ENCODE measurements around the gene RND3. TPM values are rescaled to one million over a fixed set of nuclear protein-coding genes. Genes with fewer than 3 reads are reported as not detected.

RND3 gene
- total and polyA plus RNA-seq, 2 donors (not counting 1 experiment from before 2014, with no cell fraction given): not detected

GRCh38 chr2:150442484-150442883 lies 45.0 kb downstream of the RND3 start:
- TF ChIP-seq EZH2 (IDR thresholded peaks at IDR 0.05; ENCODE audit: borderline replicate concordance, insufficient read depth, low read depth, low read length, poor library complexity, severe bottlenecking): no peak
- TF ChIP-seq CTCF (IDR thresholded peaks at IDR 0.05): no peak
- no peak overlapping the region for H3K27ac ChIP-seq (ENCODE audit: low read length in 2 of 2)
- no peak overlapping the region for H3K4me2 ChIP-seq (replicated peaks; ENCODE audit: low read depth, low read length, poor library complexity, severe bottlenecking)
- Mint-ChIP-seq H3K4me3 (no peak overlapping the region), H3K27me3 (no peaks in the 10 kb centered on the region), H3K4me1 (no peaks in the 10 kb centered on the region), H3K9me3 (ENCODE audit: insufficient read depth) (no peaks in the 10 kb centered on the region), H3K27ac (no peak overlapping the region)
- CTCF ChIA-PET: no interaction called here
- no peaks in the 10 kb centered on the region for H3K4me1 ChIP-seq (ENCODE audit: control insufficient read depth in 2 of 2, insufficient read depth in 2 of 2, low read length in 2 of 2)
- H3K27me3 ChIP-seq (replicated peaks in 1 of 4; ENCODE audit: control extremely low read depth in 1 of 4, control insufficient read depth in 3 of 4, insufficient read depth in 4 of 4, low read length in 3 of 4): no peaks in the 10 kb centered on the region
- H2AFZ ChIP-seq (ENCODE audit: insufficient read depth, low read depth, low read length, poor library complexity, severe bottlenecking): no peak overlapping the region
- H3K36me3 ChIP-seq (replicated peaks in 1 of 2; ENCODE audit: control extremely low read depth in 1 of 2, control insufficient read depth in 1 of 2, extremely low read depth in 1 of 2, insufficient read depth in 2 of 2, low read length in 1 of 2): no peaks in the 10 kb centered on the region
- no peaks in the 10 kb centered on the region for H3K79me2 ChIP-seq (ENCODE audit: control insufficient read depth, insufficient read depth, low read length)
- ATAC-seq (ENCODE audit: low read depth) (no peak), DNase-seq (no peak)
- intact Hi-C loops (cut with micrococcal nuclease): no loop called here
- peaks cover 0 to 2% (median 1%) of the 10 kb centered on the region in 3 donors for H3K9me3 ChIP-seq (ENCODE audit: control extremely low read depth in 1 of 3, control insufficient read depth in 2 of 3, insufficient read depth in 1 of 3, low read length in 2 of 3)
- H3K9ac ChIP-seq (ENCODE audit: low read length): no peak overlapping the region
- WGBS (ENCODE audit: insufficient coverage): no CpG with 5 or more reads among the region's 1 CpG
- no peaks in the 10 kb centered on the region for H4K20me1 ChIP-seq (ENCODE audit: control insufficient read depth, insufficient read depth, low read length, poor library complexity, severe bottlenecking)
- POLR2A ChIA-PET: no interaction called here
- H3K4me3 ChIP-seq (ENCODE audit: control extremely low read depth in 1 of 5, extremely low read depth in 1 of 5, insufficient read depth in 1 of 5, low read depth in 2 of 5, low read length in 4 of 5): no peak overlapping the region

- Histone ChIP-seq H2AFZ (ENCODE audit: insufficient read depth, low read depth, low read length, poor library complexity, severe bottlenecking) (no peak overlapping the region), H3K4me3 (ENCODE audit: control extremely low read depth in 1 of 5, extremely low read depth in 1 of 5, insufficient read depth in 1 of 5, low read depth in 2 of 5, low read length in 4 of 5) (no peak overlapping the region), H3K36me3 (replicated peaks in 1 of 2; ENCODE audit: control extremely low read depth in 1 of 2, control insufficient read depth in 1 of 2, extremely low read depth in 1 of 2, insufficient read depth in 2 of 2, low read length in 1 of 2) (no peaks in the 10 kb centered on the region), H3K4me1 (ENCODE audit: control insufficient read depth in 2 of 2, insufficient read depth in 2 of 2, low read length in 2 of 2) (no peaks in the 10 kb centered on the region), H3K79me2 (ENCODE audit: control insufficient read depth, insufficient read depth, low read length) (no peaks in the 10 kb centered on the region), H3K27ac (ENCODE audit: low read length in 2 of 2) (no peak overlapping the region), H3K27me3 (replicated peaks in 1 of 4; ENCODE audit: control extremely low read depth in 1 of 4, control insufficient read depth in 3 of 4, insufficient read depth in 4 of 4, low read length in 3 of 4) (no peaks in the 10 kb centered on the region), H4K20me1 (ENCODE audit: control insufficient read depth, insufficient read depth, low read length, poor library complexity, severe bottlenecking) (no peaks in the 10 kb centered on the region), H3K9me3 (ENCODE audit: control extremely low read depth in 1 of 3, control insufficient read depth in 2 of 3, insufficient read depth in 1 of 3, low read length in 2 of 3) (peaks cover 0 to 2% (median 1%) of the 10 kb centered on the region in 3 donors), H3K4me2 (replicated peaks; ENCODE audit: low read depth, low read length, poor library complexity, severe bottlenecking) (no peak overlapping the region), H3K9ac (ENCODE audit: low read length) (no peak overlapping the region)
- no peaks in the 10 kb centered on the region for H3K4me1 Mint-ChIP-seq
- DNase-seq (no peak), ATAC-seq (ENCODE audit: low read depth) (no peak)
- POLR2A ChIA-PET: no interaction called here
- peaks cover 5% of the 10 kb centered on the region for H3K9me3 Mint-ChIP-seq (ENCODE audit: insufficient read depth)
- H3K4me3 Mint-ChIP-seq: no peak overlapping the region
- H3K27me3 Mint-ChIP-seq: no peaks in the 10 kb centered on the region
- H3K27ac Mint-ChIP-seq: no peak overlapping the region
- TF ChIP-seq EZH2 (IDR thresholded peaks at IDR 0.05; ENCODE audit: borderline replicate concordance, insufficient read depth, low read depth, low read length, poor library complexity, severe bottlenecking) (no peak), CTCF (IDR thresholded peaks at IDR 0.05) (no peak)
- WGBS (ENCODE audit: insufficient coverage): 86% methylated on average over 2 of the region's 2 CpGs
- intact Hi-C loops (cut with micrococcal nuclease): no loop called here
- CTCF ChIA-PET: no interaction called here
These were observed 45.7 kb downstream of the RND3 start for GRCh38 chr2:150441784-150442183.
